22Rv1 (cell line): Measurements from ENCODE around the gene RBBP4.
"Not testable (repeated sequence)": the region's sequence is repeated elsewhere in the genome, so short reads cannot be mapped to it uniquely, and the experiment has no call there.

Experiments used
- ZFX ChIP-seq: fragments of 450-650 bp; IDR thresholded peaks from 2 replicates; pipeline ENCODE4 v1.6.1; 2017; ENCODE audit warnings: antibody characterized with exemption, borderline replicate concordance
- TF ChIP-seq, protein P1 (sequence below): fragments of 450-650 bp; IDR thresholded peaks from 2 replicates; pipeline ENCODE4 v1.5.1; 2017; ENCODE audit warnings: mild to moderate bottlenecking

DNA sequence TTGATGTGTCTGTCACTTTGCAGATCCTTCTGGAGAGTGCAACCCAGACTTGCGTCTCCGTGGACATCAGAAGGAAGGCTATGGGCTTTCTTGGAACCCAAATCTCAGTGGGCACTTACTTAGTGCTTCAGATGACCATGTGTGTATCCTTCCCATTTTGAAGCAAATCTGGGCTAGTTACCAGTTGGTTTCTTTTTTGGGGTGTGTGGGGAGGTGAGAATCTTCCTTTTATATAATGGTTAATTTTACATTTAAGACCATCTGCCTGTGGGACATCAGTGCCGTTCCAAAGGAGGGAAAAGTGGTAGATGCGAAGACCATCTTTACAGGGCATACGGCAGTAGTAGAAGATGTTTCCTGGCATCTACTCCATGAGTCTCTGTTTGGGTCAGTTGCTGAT lies 17.7 kb downstream of the RBBP4 start:
- not testable (repeated sequence) for TF ChIP-seq ZFX
- TF ChIP-seq, protein P1, sequence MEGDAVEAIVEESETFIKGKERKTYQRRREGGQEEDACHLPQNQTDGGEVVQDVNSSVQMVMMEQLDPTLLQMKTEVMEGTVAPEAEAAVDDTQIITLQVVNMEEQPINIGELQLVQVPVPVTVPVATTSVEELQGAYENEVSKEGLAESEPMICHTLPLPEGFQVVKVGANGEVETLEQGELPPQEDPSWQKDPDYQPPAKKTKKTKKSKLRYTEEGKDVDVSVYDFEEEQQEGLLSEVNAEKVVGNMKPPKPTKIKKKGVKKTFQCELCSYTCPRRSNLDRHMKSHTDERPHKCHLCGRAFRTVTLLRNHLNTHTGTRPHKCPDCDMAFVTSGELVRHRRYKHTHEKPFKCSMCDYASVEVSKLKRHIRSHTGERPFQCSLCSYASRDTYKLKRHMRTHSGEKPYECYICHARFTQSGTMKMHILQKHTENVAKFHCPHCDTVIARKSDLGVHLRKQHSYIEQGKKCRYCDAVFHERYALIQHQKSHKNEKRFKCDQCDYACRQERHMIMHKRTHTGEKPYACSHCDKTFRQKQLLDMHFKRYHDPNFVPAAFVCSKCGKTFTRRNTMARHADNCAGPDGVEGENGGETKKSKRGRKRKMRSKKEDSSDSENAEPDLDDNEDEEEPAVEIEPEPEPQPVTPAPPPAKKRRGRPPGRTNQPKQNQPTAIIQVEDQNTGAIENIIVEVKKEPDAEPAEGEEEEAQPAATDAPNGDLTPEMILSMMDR: not testable (repeated sequence)
